MCF 10A (cell line): ENCODE data around the gene DDX39A. TPM values are rescaled to one million over a fixed set of nuclear protein-coding genes. Genes with fewer than 3 reads are reported as not detected.

Source experiments
- BruUV-seq: library from RNA; stranded (reverse); fragments of 400-500 nt; replicated peaks from 2 replicates; lab custom pipeline; 2021; lab: Mats Ljungman, UMichigan
- CTCF ChIA-PET: fragments of 300-600 bp; sonication (Branson Sonifier 250); formaldehyde crosslinking; extraction: SDS; loops from one replicate; lab custom pipeline; 2021; ENCODE audit warnings: antibody characterized with exemption, inconsistent platforms; lab: Yijun Ruan, JAX
- POLR2A ChIA-PET: fragments of 300-600, 350-650 bp; sonication (Branson Sonifier 250); formaldehyde crosslinking; extraction: SDS; loops from one replicate; lab custom pipeline; 2020; ENCODE audit warnings: antibody characterized with exemption, inconsistent platforms; lab: Yijun Ruan, JAX
- DNase-seq: peaks from one replicate; pipeline ENCODE4 v3.0.0-alpha.2; 2018; ENCODE audit not compliant: unreplicated experiment
- H3K27ac Mint-ChIP-seq: one replicate; pipeline ENCODE4 v1.8.0; 2022; ENCODE audit warnings: mild to moderate bottlenecking, low read depth, mixed read lengths; ENCODE audit not compliant: unreplicated experiment
- H3K27me3 Mint-ChIP-seq: one replicate; pipeline ENCODE4 v1.8.0; 2022; ENCODE audit warnings: mixed read lengths; ENCODE audit not compliant: insufficient read depth, unreplicated experiment
- H3K36me3 Mint-ChIP-seq: one replicate; pipeline ENCODE4 v1.8.0; 2022; ENCODE audit warnings: mild to moderate bottlenecking, moderate library complexity, mixed read lengths; ENCODE audit not compliant: insufficient read depth, unreplicated experiment
- H3K4me1 Mint-ChIP-seq: one replicate; pipeline ENCODE4 v1.8.0; 2022; ENCODE audit warnings: mixed read lengths; ENCODE audit not compliant: insufficient read depth, unreplicated experiment
- H3K4me3 Mint-ChIP-seq: one replicate; pipeline ENCODE4 v1.8.0; 2022; ENCODE audit warnings: mild to moderate bottlenecking, moderate library complexity, mixed read lengths; ENCODE audit not compliant: unreplicated experiment
- H3K9me3 Mint-ChIP-seq: one replicate; pipeline ENCODE4 v1.8.0; 2022; ENCODE audit warnings: mixed read lengths; ENCODE audit not compliant: unreplicated experiment
- CTCF ChIP-seq: fragments of 200-600 bp; IDR thresholded peaks from one replicate; pipeline ENCODE4 v1.8.0; 2022; ENCODE audit warnings: antibody characterized with exemption, mild to moderate bottlenecking; ENCODE audit not compliant: unreplicated experiment
- intact Hi-C: fragments of 100-400 bp; cut with micrococcal nuclease; formaldehyde crosslinking; loops from 2 replicates; pipeline ENCODE4 v1.14.1; 2022
- total RNA-seq: library from RNA; stranded (reverse); gene quantifications from 2 replicates; pipeline ENCODE4 v1.2.3, GENCODE V29; 2022

Gene DDX39A
- total RNA-seq, 1 experiment from 2014 or later = 65.4 TPM

GRCh38 chr19:14411161-14411937 is 7.8 kb downstream of the DDX39A start:
- TF ChIP-seq CTCF = no peak
- ChIA-PET POLR2A (interaction anchor here (0.6 kb wide), 1 partner anchor 31 kb away, joined by 3 read pairs; no protein-coding TSS in a partner anchor), CTCF (interaction anchor here (0.6 kb wide), 1 partner anchor 98 kb away, joined by 3 read pairs; no protein-coding TSS in a partner anchor)
- no peak for DNase-seq
- Mint-ChIP-seq H3K27me3 (no peaks in the 10 kb centered on the region), H3K27ac (no peak overlapping the region), H3K4me1 (peaks cover 15% of the 10 kb centered on the region), H3K9me3 (no peaks in the 10 kb centered on the region), H3K4me3 (no peak overlapping the region), H3K36me3 (peaks cover 72% of the 10 kb centered on the region)
- intact Hi-C loops = no loop called here
- BruUV-seq = no TSS peak

GRCh38 chr19:14410091-14411051 is 8.8 kb downstream of the DDX39A start:
- no TSS peak for BruUV-seq
- no peak for DNase-seq
- H3K4me1 Mint-ChIP-seq = peaks cover 5% of the 10 kb centered on the region
- H3K27me3 Mint-ChIP-seq = no peaks in the 10 kb centered on the region
- ChIA-PET POLR2A (interaction anchor here (0.6 kb wide), 1 partner anchor 91 kb away, joined by 3 read pairs; no protein-coding TSS in a partner anchor), CTCF (interaction anchor here (0.6 kb wide), 2 partner anchors 27 to 1348 kb away, joined by 3 to 4 read pairs; no protein-coding TSS in a partner anchor)
- intact Hi-C loops = no loop called here
- H3K4me3 Mint-ChIP-seq = no peak overlapping the region
- H3K36me3 Mint-ChIP-seq = peaks cover 72% of the 10 kb centered on the region
- H3K27ac Mint-ChIP-seq = no peak overlapping the region
- H3K9me3 Mint-ChIP-seq = no peaks in the 10 kb centered on the region
- no peak for TF ChIP-seq CTCF

- POLR2A ChIA-PET = no interaction called here
- CTCF ChIA-PET = no interaction called here
These were observed 9.8 kb downstream of the DDX39A start for GRCh38 chr19:14409146-14410023.

More at GRCh38 chr19:14409146-14410023, 9.8 kb downstream of the DDX39A start:
- H3K27me3 Mint-ChIP-seq = no peaks in the 10 kb centered on the region
- peaks cover 75% of the 10 kb centered on the region for H3K36me3 Mint-ChIP-seq
- DNase-seq = no peak
- TSS peak; percentile 61 for BruUV-seq
- TF ChIP-seq CTCF = no peak
- H3K27ac Mint-ChIP-seq = no peak overlapping the region
- intact Hi-C loops = no loop called here
- H3K4me3 Mint-ChIP-seq = no peak overlapping the region
- H3K9me3 Mint-ChIP-seq = no peaks in the 10 kb centered on the region
- no peaks in the 10 kb centered on the region for H3K4me1 Mint-ChIP-seq
